Astrocyte of the spinal cord (primary cell): ENCODE results near the gene ARIH2.

Source experiments
- DNase-seq: peaks from one replicate; pipeline ENCODE4 v3.0.0; 2011; ENCODE audit warnings: low read depth, low spot score
- H3K4me3 ChIP-seq: 2 replicates; pipeline ENCODE4 v1.5.1; 2011; ENCODE audit warnings: low read depth, mild to moderate bottlenecking, low read length, moderate library complexity
- CTCF ChIP-seq: IDR thresholded peaks from 2 replicates; pipeline ENCODE4 v1.5.1; 2012; ENCODE audit warnings: low read depth, mild to moderate bottlenecking, low read length, inconsistent platforms
- in situ Hi-C: cut with HindIII; loops from 2 replicates; pipeline ENCODE4 v1.10.0; 2017; ENCODE audit warnings: low sequenced_read_pairs

ARIH2 gene

GRCh38 chr3:48885753-48886152 is 32.9 kb upstream of the ARIH2 start:
- in situ Hi-C loops = no loop called here
- H3K4me3 ChIP-seq = no peak overlapping the region
- DNase-seq = no peak
- no peak for TF ChIP-seq CTCF

GRCh38 chr3:48891606-48892005 is 27.0 kb upstream of the ARIH2 start:
- no peak overlapping the region for H3K4me3 ChIP-seq
- in situ Hi-C loops = no loop called here
- no peak for TF ChIP-seq CTCF
- no peak for DNase-seq

- in situ Hi-C loops = no loop called here
- no peak for TF ChIP-seq CTCF
- no peak overlapping the region for H3K4me3 ChIP-seq
- DNase-seq = no peak
These were observed 24.1 kb upstream of the ARIH2 start for GRCh38 chr3:48894516-48894915.

- TF ChIP-seq CTCF = no peak
- in situ Hi-C loops = no loop called here
- no peak overlapping the region for H3K4me3 ChIP-seq
- DNase-seq = no peak
These were observed 21.7 kb upstream of the ARIH2 start for GRCh38 chr3:48896936-48897335.

GRCh38 chr3:48897460-48898376 is 20.9 kb upstream of the ARIH2 start:
- H3K4me3 ChIP-seq = peak overlapping the region; percentile 69
- DNase-seq = no peak
- no peak for TF ChIP-seq CTCF
- in situ Hi-C loops = no loop called here

- TF ChIP-seq CTCF = no peak
- peak within 1 kb of the TSS; percentile 69 for H3K4me3 ChIP-seq
- DNase-seq = peak; percentile 81
- in situ Hi-C loops = no loop called here
These were observed 20.0 kb upstream of the ARIH2 start, which contains the start of gene SLC25A20 for GRCh38 chr3:48898383-48899234. Gene SLC25A20 (minus strand): TSS chr3:48898882. CDS start chr3:48898794, 88 bp downstream.
